RPMI7951 (cell line): Measurements from ENCODE around the gene WSB1. TPM values are rescaled to one million over a fixed set of nuclear protein-coding genes. Genes with fewer than 3 reads are reported as not detected.
"Not testable (repeated sequence)": the region's sequence is repeated elsewhere in the genome, so short reads cannot be mapped to it uniquely, and the experiment has no call there.

ENCODE experiments used
- DNase-seq: peaks from one replicate; pipeline ENCODE4 v3.0.0-alpha.2; 2012; ENCODE audit warnings: low read depth
- total RNA-seq: library from RNA; depleted of rRNA; stranded (reverse); fragments of >200 nt; shearing (Covaris generic); gene quantifications from 2 replicates; pipeline ENCODE4 v1.2.3, GENCODE V29; 2014

Gene WSB1
- total RNA-seq, 1 experiment from 2014 or later: 106 TPM

DNA sequence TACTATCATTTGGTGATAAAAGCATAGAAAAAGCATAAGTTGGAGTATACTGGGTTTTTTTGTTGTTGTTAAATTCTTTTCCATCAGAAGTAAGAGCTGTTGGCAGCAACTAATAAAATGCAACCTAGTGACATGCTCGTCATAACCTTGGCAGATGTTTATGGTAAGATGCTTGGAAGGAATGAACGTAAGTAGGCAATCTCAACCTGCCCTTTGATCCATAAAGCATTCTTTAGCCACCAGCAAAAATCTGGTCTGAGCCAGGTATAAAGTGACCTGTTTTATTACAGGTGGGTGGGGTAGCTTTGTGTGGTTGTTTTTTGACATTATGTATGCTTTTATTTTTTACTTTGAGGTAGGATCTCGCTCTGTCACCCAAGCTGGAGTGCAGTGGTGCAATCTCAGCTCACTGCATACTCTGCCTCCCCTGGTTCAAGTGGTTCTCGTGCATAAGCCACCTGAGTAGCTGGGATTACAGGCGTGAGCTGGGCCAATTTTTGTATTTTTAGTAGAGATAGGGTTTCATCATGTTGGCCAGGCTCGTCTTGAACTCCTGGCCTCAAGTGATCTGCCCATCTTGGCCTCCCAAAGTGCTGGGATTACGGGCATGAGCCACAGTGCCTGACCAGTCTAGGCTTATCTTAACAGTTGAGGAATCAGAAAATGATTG, 22.0 kb downstream of the WSB1 start:
- no peak for DNase-seq

DNA sequence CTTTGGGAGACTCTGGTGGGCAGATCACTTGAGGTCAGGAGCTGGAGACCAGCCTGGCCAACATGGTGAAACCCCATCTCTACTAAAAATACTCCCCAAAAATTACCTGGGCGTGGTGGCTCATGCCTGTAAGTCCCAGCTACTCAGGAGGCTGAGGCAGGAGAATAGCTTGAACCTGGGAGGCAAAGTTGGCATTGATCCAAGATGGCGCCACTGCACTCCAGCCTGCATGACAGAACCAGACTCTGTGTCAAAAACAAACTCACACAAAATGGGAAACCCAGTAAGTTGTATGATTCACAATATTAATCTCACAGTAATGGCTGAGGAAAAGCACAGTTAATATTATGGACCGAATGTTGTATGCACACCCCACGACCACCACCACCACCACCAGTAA, 24.3 kb downstream of the WSB1 start:
- DNase-seq: no peak

DNA sequence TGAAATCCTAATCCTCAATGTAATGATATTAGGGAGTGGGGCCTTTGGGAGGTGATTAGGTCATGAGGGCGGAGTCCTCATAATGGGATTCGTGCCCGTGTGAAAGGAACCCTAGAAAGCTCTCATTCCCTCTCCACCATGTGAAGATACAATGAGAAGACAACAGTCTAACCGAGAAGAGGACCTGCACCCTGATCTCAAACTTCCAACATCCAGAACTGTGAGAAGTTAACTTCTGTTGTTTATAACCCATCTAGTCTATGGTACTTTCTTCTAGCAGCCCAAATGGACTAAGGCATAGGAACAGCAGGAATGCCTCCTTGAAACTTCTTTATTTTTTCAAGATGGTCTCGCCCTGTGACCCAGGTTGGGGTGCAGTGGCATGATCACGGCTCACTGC, 24.7 kb downstream of the WSB1 start:
- DNase-seq: no peak

DNA sequence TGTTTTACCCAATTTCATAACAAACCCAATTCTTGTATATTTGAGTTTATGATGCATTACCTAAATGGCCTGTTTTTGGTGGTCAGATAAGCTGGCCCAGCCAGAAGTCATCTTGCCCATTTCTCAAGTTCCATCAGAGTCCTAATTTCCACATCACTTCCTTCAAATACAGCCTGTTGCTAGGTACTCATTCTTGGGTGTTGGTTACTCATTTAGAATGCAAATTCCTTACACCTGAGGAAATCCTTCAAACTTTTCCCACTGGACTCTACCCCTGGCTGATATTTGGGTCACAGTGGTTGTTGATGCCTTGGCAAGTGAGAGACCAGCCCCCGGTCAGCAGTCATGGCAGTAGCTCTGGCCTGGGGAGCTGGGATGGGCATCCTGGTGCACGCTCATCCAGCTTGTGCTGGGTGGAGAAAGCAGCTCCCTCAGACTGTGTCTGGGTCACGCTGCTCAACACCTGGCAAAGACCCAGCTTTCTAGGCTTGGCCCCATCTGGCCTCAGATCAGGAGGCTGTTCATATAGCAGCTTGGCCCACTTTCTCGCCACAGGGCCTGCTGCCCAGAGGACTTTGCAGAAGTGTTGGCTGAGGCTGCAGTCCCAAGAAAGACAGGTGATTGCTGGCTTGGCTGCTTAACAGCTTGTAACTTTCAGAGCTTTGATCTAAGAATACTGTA, 25.8 kb downstream of the WSB1 start:
- peak; percentile 46 for DNase-seq

DNA sequence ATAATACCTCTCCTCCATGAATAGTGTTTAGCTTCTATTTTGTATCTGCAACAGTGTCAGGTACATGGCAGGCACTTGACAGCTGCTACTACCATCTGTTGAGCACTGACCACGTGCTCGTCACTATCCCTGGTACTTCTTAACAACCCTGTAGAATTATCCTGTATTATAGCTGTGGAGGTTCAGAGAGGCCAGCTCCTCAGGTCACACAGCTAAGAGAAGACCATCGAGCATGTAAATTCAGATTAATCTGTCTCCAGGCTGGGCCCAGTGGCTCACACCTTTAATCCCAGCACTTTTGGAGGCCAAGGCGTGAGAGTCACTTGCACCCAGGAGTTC, 26.3 kb downstream of the WSB1 start:
- no peak for DNase-seq

DNA sequence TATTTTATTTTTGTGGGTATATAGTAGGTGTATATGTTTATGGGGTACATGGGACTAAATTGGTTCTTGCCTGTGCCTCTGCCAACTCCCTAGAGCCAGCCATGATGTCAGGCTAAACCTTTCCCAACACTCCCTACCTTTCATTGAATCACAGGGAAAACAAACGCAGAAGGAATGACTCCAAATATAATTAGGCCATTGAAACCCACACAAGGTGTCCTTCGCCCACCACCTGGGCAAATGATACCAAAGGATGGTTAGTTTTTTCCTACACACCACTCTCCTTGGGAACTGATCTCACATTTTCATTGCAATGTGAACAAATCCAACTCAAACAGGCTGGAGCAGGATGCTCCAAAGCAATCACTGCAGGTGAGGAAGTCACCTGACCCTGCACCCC, 27.5 kb downstream of the WSB1 start:
- DNase-seq: no peak

DNA sequence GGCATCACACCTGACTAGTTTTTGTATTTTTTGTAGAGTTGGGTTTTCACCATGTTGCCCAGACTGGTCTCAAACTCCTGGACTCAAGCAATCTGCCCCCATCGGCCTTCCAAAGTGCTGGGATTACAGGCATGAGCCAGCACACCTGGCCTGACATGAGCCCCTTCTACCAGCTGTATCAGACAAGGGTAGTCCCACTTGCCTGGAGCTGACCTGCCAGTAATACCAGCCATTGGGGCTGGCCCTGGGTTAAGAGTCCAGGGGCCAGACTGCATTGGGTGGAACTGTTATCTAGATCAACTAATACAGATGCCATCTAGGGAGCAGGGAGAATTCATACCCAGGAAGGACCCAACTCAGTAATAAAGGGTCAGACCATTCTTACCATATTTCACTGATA, 28.1 kb downstream of the WSB1 start:
- DNase-seq: no peak

DNA sequence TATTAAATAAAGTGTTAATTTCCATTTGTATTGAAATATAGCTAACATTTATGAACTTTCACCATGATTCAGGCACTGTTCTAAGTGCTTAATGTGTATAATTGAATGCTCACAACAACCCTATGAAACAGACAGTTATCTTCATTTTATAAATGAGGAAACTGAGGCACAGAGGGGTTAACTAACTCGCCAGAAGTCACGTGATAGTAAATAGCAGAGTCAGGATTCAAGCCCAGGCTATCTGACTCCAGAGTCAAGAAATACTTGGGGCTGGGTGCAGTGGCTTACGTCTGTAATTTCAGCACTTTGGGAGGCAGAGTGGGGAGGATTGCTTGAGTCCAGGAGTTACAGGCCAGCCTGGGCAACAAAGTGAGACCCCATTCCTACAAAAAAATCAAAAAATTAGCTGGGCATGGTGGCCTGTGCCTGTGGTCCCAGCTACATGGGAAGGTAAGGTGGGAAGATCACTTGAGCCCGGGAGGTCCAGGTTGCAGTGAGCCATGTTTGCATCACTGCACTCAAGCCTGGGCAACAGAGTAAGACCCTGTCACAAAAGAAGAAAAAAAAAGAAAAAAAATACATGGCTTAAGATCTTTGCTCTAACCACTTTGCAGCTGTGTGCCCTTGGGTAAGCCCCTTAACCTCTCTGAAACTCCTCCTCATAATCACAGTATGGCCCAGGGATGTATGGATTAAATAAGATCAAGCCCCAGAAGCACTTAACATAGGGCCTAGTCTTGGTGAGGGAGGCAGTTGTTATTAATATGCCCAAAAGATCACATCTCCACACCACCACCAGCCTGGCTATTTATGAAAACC, 29.0 kb downstream of the WSB1 start:
- DNase-seq: no peak

DNA sequence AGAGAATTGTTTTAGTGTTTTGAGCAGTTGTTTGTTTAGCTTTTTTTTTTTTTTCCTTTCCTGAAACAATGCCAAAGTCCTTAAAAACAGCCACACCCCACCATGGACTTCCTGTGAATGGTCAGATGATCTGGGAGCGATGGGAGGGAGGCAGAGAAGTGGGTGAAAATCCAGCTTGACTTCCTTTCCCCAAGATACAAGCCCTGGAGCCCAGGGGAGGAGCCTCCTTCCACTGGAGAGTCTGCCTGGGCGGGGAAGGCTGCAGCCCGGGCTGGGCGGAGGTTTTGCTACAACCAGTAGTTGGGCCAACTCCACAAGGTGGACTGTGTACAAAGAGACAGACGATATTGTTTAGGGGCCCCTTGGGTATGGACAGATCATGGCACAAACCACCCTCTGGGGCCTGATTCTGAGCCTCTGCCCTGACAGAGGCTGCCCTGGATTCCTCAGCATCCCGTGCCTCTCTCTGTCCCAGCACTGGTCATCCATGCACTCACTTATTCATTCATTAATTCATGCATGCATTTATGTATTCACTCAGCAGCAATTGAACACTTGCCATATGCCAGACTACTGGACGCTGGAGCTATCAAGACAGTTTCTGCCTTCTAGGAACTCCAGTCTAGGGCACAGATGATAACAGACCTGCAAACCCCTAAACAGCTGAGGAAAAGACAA, 29.8 kb downstream of the WSB1 start:
- DNase-seq: peak; percentile 75

DNA sequence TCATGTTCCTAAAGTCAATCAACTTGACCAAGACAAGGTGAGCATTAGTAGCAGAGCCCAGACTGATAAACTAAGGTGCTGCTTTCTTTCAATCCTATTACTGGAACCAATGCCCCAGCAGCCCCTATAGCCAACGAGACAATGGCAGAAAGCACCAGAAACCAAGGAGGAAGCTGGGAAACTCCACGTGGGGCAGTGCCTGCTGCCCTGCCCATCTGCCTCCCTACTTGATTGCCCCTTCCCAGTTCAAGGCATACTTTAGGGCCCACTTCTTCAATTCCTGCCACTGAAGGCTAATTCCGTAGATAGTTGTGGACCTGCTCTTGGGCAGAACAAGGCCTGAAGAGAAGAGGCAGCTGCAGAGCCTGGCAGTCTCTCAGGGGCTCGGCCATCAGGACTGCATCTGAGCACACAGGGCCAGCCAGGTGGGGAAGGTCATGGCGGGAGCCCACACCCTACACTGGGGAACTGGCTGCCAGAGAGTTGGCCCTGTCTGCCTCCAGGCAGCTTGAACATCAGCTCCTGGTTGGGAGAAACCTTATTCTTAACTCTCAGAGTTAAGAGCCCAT, 30.9 kb downstream of the WSB1 start:
- DNase-seq: no peak

DNA sequence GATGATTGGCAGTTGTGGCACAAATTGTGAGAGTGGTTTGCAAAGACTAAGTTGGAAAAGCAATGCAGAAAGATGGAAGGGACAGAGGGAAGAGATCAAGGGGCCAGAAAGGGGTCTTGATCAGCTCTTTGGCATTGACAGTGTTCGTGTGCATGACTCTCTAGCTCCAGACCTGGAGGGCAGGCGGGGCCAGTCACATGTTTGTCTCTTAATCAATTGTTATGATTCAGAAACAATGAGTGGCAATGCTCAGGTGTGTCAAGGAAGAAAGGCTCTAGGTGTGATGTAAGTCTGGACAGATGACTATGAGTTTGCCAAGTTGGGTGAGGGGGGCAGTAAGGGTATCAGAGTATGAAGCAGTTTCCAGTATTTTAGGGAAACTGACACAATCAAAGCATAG, 32.1 kb downstream of the WSB1 start:
- no peak for DNase-seq

DNA sequence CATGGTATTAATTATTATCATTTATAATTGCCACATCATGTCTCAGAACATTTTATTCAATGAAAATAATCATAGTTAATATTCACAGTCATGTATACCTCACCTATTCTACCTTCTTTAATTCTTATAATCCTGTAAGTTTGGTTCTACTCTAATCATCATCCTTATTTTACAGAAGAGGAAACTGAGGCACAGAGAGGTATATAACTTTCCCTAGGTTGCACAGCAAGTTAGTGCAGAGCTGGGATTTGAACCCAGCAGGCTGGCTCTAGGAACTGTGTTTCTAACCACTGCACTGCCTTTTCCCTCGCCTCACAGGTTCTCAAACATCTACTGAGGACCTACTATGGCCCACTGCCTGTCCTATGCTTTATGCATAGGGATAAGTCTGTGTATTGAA, 32.7 kb downstream of the WSB1 start:
- no peak for DNase-seq

DNA sequence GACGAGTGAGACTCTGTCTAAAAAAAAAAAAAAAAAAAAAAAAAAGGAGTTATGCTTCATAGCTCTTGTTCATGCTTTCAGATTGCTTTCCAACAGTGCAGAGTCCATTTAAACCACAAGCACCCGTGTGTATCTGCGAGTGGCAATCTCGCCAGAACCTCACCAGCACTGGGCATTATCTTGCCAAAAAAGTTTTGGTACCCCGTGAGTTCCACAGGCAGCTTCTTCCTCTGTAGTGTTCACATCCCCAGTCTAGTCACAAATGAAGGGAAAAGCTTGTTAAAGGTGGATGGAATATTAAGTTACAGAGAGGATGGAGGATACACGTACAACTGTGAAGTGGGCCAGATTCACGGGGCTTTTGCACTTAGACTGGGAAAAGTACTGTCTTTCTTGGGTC, 33.5 kb downstream of the WSB1 start:
- DNase-seq: no peak

DNA sequence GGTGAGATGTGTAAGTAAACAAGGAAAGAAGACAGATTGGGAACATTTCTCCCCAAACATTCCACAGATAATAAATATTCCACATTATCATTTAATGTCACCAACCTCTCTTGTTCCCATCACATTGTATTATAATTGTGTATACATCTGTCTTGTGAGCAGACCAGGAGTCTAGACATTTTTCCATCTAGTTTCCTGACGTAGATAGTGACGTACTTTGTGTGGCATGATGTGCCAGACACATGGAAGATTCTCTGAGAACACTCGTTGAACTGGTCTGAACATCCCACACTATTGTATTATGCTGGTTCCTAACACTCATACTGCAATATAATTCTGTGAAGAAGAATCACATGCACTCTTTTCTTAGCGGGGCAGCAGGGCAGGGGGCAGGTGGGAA, 34.0 kb downstream of the WSB1 start:
- DNase-seq: no peak

DNA sequence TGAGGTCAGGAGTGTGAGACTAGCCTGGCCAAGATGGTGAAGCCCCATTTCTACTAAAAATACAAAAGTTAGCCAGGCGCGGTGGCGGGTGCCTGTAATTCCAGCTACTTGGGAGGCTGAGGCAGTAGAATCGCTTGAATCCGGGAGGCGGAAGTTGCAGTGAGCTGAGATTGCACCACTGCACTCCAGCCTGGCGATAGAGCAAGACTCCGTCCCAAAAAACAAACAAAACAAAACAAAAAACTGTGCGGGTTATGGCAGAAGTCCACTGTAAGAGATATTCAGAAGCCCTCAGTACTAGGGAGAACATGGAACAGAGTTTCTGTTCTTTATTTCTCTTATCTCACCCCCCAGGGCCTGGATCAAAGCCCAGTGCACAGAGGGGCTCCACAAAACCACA, 34.8 kb downstream of the WSB1 start:
- not testable (repeated sequence) for DNase-seq

DNA sequence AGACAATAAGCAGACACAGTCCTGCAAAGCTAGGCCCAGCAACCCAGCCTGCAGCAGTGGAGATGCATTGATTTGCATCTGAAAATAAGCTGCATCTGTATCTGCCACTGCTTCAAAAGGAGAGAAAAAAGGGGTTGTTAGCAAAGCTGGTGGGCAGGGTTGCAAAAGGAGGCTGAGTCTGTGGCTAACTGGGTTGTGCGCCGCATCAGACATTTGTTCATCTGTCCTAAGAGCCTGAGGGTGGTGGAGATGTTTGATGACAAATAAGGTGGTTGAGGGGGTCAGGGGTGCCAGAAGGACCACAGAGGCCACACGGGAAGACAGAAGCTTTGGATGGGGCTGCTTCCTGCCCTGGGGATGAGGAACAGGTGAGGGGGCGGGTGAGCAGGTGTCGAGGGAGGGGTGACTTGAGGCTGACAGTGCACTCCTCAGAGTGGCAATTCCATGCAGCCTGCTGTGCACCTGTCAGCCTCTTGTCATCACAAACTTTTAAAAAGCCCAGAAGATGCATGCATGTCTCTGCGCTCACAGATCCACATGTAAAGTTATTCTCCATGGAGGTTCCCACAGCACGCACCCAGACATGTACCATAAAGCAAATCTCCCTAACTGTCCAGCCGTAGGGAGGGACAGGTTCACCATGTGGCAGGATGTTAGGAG, 35.4 kb downstream of the WSB1 start:
- DNase-seq: no peak

DNA sequence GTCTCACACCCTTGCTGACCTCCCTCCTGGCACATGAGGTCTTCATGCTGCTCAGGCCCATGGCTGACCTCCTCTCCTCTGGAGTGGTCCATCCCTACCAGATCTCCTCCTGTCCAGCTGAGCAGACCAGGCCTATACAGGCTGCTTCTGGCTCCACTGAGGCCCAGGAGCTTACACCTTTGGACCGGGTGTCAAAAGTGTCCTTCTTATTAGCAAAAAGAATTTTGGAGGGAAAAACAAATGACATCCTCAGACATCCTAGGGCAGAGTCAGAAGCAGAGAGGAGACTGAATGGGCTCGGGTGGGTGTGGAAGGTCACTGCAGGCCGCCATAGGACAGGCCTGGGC, 38.1 kb downstream of the WSB1 start:
- no peak for DNase-seq

DNA sequence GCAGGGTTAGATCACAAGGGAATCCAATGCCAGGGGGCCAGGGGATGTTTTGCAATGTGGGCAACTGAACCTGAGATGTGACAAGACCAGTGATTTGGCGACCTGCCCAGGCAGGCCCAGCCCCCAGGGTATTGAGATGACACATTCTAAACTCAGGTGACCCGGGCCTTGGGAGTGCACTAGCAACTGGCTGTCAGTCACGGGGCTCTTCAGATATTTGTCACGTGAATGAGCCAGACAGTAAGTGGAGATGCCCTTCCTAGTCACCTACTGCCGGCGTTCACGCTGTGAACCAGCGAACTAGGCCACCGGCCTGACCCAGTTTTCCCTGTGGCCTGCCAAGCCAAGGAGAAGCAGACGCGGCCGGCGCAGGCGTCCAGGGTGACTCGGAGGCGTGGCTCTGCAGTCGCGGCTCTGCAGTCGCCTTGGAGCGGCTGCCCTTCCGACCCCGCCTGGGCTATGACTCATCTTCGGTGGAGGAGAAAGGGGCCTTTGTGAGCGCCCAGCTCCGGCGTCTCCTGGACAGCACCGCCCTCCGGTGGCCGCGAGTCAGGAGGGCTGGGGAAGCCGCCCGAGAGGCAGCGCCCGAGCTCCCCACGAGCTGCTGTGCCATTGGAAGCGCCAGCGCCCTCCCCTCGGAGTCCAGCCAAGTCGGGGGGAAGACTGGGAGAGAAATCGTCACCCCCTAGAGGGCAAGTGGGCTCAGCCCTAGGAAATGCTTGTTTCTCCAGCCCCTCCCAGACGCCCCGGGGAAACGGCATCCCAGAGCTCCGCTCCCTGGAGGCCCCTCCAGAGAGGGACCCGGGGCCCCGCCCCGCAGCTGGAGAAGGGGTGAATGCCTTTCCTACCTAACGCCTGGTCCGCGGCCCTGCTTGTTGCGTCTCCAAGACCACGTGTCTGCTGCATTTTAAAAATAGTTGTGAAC, 38.8 kb downstream of the WSB1 start:
- DNase-seq: peak; percentile 96

DNA sequence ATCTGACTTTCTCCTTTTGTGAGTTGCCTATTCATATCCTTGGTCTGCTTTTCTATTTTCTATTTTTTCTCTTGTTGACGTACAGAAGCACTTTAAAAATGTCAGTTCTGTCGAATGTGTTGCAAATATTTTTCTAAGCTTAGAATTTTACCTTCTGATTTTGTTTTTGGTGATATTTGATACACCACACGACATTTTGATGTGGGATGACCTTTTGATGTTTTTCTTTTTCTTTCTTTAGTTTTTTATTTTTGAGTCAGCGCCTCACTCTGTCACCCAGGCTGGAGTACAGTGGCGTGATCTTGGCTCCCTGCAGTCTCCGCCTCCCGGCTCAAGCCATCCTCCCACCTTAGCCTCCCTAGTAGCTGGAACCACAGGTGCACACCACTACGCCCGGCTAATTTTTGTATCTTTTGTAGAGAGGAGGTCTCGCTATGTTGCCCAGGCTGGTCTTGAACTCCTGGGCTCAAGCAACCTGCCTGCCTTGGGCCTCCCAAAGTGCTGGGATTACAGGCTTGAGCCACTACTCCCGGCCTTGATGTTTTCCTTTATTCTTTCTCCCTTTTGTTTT, 39.6 kb downstream of the WSB1 start:
- no peak for DNase-seq

DNA sequence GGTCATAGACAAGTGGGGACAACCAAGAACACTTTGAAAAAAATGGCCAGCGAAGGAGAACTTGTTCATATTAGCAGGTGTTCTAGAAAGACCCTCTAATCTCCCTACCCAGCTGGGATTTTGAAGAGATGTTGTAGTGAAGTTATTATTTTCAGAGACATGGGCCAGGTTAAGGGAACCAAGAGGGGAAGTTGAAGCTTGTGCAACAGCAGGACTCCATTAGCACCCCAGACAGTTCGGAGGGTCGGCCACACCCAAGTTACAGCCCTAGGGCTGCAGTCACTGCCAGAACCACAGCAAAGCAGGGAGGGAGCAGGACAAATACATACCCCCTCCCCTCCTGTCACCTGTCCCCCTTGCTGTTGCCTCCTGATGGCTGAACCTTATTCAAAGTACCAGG, 42.3 kb downstream of the WSB1 start:
- DNase-seq: no peak
